SU-DHL-6 (cell line): Measurements from ENCODE around the gene ITPR2.

ENCODE experiments used
- H2AFZ ChIP-seq: fragments of 200-600 bp; sonication (generic); 2 replicates; pipeline ENCODE4 v1.6.1; 2014; ENCODE audit warnings: low read depth, mild to moderate bottlenecking, moderate library complexity, mixed read lengths, antibody characterized with exemption, low read length; ENCODE audit not compliant: severe bottlenecking
- H3F3A ChIP-seq: fragments of 200-600 bp; shearing (Covaris generic); 2 replicates; pipeline ENCODE4 v1.6.0; 2016; ENCODE audit warnings: antibody characterized with exemption, mild to moderate bottlenecking; ENCODE audit not compliant: insufficient read depth
- H3K27ac ChIP-seq: fragments of 200-600 bp; sonication (generic); 2 replicates; pipeline ENCODE4 v1.5.1; 2016; ENCODE audit warnings: low read depth, mild to moderate bottlenecking, low read length, moderate library complexity, mixed read lengths
- H3K27me3 ChIP-seq: fragments of 200-600 bp; sonication (generic), shearing (Covaris generic); 2 replicates; pipeline ENCODE4 v1.6.0; 2014; ENCODE audit warnings: mild to moderate bottlenecking, low read length
- H3K36me3 ChIP-seq: fragments of 200-600 bp; sonication (generic); 2 replicates; pipeline ENCODE4 v1.6.1; 2014; ENCODE audit warnings: mild to moderate bottlenecking, low read length, mixed read lengths
- H3K4me2 ChIP-seq: fragments of 300-600, 200-600 bp; shearing (Covaris generic), sonication (generic); 2 replicates; pipeline ENCODE4 v1.6.0; 2014; ENCODE audit warnings: low read length, low read depth, mild to moderate bottlenecking; ENCODE audit not compliant: poor library complexity, severe bottlenecking
- H3K4me3 ChIP-seq: fragments of 200-600 bp; sonication (generic); 2 replicates; pipeline ENCODE4 v1.5.1; 2014; ENCODE audit warnings: antibody characterized with exemption, low read length, mild to moderate bottlenecking, mixed read lengths; ENCODE audit not compliant: insufficient read depth, poor library complexity, severe bottlenecking
- H3K79me2 ChIP-seq: fragments of 200-600 bp; sonication (generic); 2 replicates; pipeline ENCODE4 v1.6.1; 2014; ENCODE audit warnings: mild to moderate bottlenecking, low read length, moderate library complexity; ENCODE audit not compliant: insufficient read depth
- H3K9ac ChIP-seq: fragments of 200-600 bp; sonication (generic); 2 replicates; pipeline ENCODE4 v1.7.0; 2014; ENCODE audit warnings: mild to moderate bottlenecking, low read length
- H3K9me2 ChIP-seq: fragments of 200-600 bp; sonication (generic); replicated peaks from 2 replicates; pipeline ENCODE4 v1.6.1; 2014; ENCODE audit warnings: low read length; ENCODE audit not compliant: insufficient read depth
- H3K9me3 ChIP-seq: fragments of 200-600 bp; sonication (generic); 2 replicates; pipeline ENCODE4 v1.6.1; 2014; ENCODE audit warnings: low read length, mixed read lengths; ENCODE audit not compliant: insufficient read depth
- H4K20me1 ChIP-seq: fragments of 200-600 bp; sonication (generic); 2 replicates; pipeline ENCODE4 v1.6.1; 2014; ENCODE audit warnings: low read depth, mild to moderate bottlenecking, antibody characterized with exemption, low read length, moderate library complexity, mixed read lengths
- CTCF ChIP-seq: fragments of 200-600 bp; sonication (generic); IDR thresholded peaks from one replicate; pipeline ENCODE4 v1.5.1; 2017; ENCODE audit warnings: antibody characterized with exemption, mild to moderate bottlenecking, low read length, moderate library complexity; ENCODE audit not compliant: insufficient read depth, poor library complexity, severe bottlenecking
- EZH2phosphoT487 ChIP-seq: fragments of 200-600 bp; sonication (generic), shearing (Covaris generic); conservative IDR thresholded peaks from 2 replicates; pipeline ENCODE4 v1.6.1; 2018; ENCODE audit warnings: mild to moderate bottlenecking, antibody characterized with exemption, low read length, moderate library complexity, mixed read lengths

Gene ITPR2

GRCh38 chr12:26534071-26534470 is 298.9 kb downstream of the ITPR2 start:
- Histone ChIP-seq H3K79me2 (no peaks in the 10 kb centered on the region), H3K9ac (no peak overlapping the region), H3K4me2 (no peak overlapping the region), H4K20me1 (no peaks in the 10 kb centered on the region), H2AFZ (no peak overlapping the region), H3K9me3 (no peaks in the 10 kb centered on the region), H3K27me3 (no peaks in the 10 kb centered on the region), H3K27ac (no peak overlapping the region), H3K9me2 (no peaks in the 10 kb centered on the region), H3K4me3 (no peak overlapping the region), H3K36me3 (no peaks in the 10 kb centered on the region), H3F3A (no peaks in the 10 kb centered on the region)
- TF ChIP-seq CTCF (no peak), EZH2phosphoT487 (no peak)

DNA sequence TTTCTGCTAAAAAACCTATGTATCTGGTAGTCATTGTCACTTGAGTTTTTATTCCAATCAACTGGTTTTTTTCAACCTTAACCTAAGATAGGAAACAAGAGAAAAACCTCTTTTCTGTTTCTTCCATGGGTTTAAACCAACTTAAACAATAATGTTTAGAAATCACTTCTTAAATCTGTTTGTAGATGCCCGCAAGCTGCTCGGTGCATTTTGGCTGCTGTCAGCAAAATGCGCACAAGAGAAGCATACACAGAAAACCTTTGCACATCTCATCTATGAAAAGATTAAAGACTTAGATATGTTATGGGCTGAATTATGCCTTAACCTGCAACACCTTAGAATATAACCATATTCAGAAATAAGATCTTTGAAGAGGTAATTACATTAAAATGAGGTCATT is 299.8 kb downstream of the ITPR2 start:
- H3K4me3 ChIP-seq, result no peak overlapping the region
- H3K9me2 ChIP-seq, result no peaks in the 10 kb centered on the region
- no peak for TF ChIP-seq CTCF
- TF ChIP-seq EZH2phosphoT487, result no peak
- H3K4me2 ChIP-seq, result no peak overlapping the region
- H3K36me3 ChIP-seq, result no peaks in the 10 kb centered on the region
- H3K27ac ChIP-seq, result no peak overlapping the region
- H4K20me1 ChIP-seq, result no peaks in the 10 kb centered on the region
- no peaks in the 10 kb centered on the region for H3F3A ChIP-seq
- no peaks in the 10 kb centered on the region for H3K9me3 ChIP-seq
- H3K79me2 ChIP-seq, result no peaks in the 10 kb centered on the region
- H2AFZ ChIP-seq, result no peak overlapping the region
- no peaks in the 10 kb centered on the region for H3K27me3 ChIP-seq
- no peak overlapping the region for H3K9ac ChIP-seq

DNA sequence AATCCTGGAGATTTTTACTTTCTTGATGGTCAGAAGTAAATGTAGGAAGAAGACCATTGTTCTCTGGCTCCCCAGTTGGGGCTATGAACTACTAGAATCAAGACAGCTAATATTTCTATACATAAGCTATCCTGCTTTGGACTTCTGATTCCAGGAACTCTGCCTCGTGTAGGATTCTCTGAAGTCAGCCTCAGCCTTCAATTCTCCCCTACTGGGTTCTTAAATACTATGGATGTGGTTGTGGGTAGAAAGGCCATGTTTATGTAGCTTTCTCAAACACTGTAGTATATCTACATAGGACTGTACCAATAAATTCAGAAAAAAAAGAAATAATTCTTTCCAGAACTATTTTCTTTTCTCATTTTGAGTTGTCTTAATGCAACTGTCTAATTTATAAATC is 302.5 kb downstream of the ITPR2 start:
- Histone ChIP-seq H3K9ac (no peak overlapping the region), H3K9me2 (no peaks in the 10 kb centered on the region), H3K4me3 (no peak overlapping the region), H3K36me3 (no peaks in the 10 kb centered on the region), H2AFZ (no peak overlapping the region), H3K79me2 (no peaks in the 10 kb centered on the region), H3F3A (no peaks in the 10 kb centered on the region), H3K27me3 (no peaks in the 10 kb centered on the region), H3K27ac (no peak overlapping the region), H3K9me3 (peaks cover 8% of the 10 kb centered on the region; the same call in 1 of the 2 replicates), H4K20me1 (no peaks in the 10 kb centered on the region), H3K4me2 (no peak overlapping the region)
- TF ChIP-seq EZH2phosphoT487 (no peak), CTCF (no peak)

- no peak overlapping the region for H3K27ac ChIP-seq
- TF ChIP-seq CTCF (no peak), EZH2phosphoT487 (no peak)
- no peak overlapping the region for H2AFZ ChIP-seq
- no peaks in the 10 kb centered on the region for H3K36me3 ChIP-seq
- no peak overlapping the region for H3K4me2 ChIP-seq
- no peak overlapping the region for H3K4me3 ChIP-seq
- no peaks in the 10 kb centered on the region for H4K20me1 ChIP-seq
- H3K9ac ChIP-seq, result no peak overlapping the region
- H3K79me2 ChIP-seq, result no peaks in the 10 kb centered on the region
- no peaks in the 10 kb centered on the region for H3K9me2 ChIP-seq
- H3K9me3 ChIP-seq, result peaks cover 9% of the 10 kb centered on the region; the same call in 1 of the 2 replicates
- no peaks in the 10 kb centered on the region for H3K27me3 ChIP-seq
- H3F3A ChIP-seq, result no peaks in the 10 kb centered on the region
Measured at GRCh38 chr12:26528943-26529342, 304.1 kb downstream of the ITPR2 start.
